Vagina (tissue), 2 donors: Measurements from ENCODE around the gene DSTYK.

ENCODE experiments used
- CTCF ChIP-seq, 3 experiments: fragments of 450-650 bp in 2 of 3; fragments of 200-600 bp in 1 of 3; sonication (generic) in 1 of 3; IDR thresholded peaks; one replicate each; pipeline ENCODE4 v1.5.1; 2017 to 2019; ENCODE audit warnings: antibody characterized with exemption in 3 of 3, mild to moderate bottlenecking in 2 of 3, moderate library complexity in 2 of 3
- POLR2A ChIP-seq, 2 donors: fragments of 450-650 bp; IDR thresholded peaks; one replicate each; pipeline ENCODE4 v1.6.1; 2017; ENCODE audit warnings: antibody characterized with exemption in 2 of 2, mild to moderate bottlenecking in 2 of 2, moderate library complexity in 2 of 2
- POLR2AphosphoS5 ChIP-seq, 2 donors: sonication (generic); formaldehyde crosslinking; IDR thresholded peaks; one replicate each; pipeline ENCODE4 v1.9.0; 2017; ENCODE audit warnings: antibody characterized with exemption in 2 of 2, mild to moderate bottlenecking in 2 of 2, low read depth in 1 of 2; ENCODE audit not compliant: insufficient read depth in 1 of 2

- TF ChIP-seq CTCF (IDR thresholded peaks at IDR 0.05) (no peak), POLR2A (IDR thresholded peaks at IDR 0.05) (no peak), POLR2AphosphoS5 (IDR thresholded peaks at IDR 0.05; ENCODE audit: insufficient read depth in 1 of 2, low read depth in 1 of 2) (no peak)
These were observed 59.0 kb downstream of the DSTYK start for GRCh38 chr1:205152505-205152904.
